B cell (primary cell): ENCODE data around the gene FIBP.

Experiments used
- CTCF ChIP-seq: fragments of 200-600 bp; IDR thresholded peaks from one replicate; pipeline ENCODE4 v1.8.0; 2022; ENCODE audit warnings: antibody characterized with exemption, mild to moderate bottlenecking
- EZH2 ChIP-seq: IDR thresholded peaks from 2 replicates; pipeline ENCODE4 v1.6.1; 2012; ENCODE audit warnings: borderline replicate concordance, low read depth, mild to moderate bottlenecking, moderate library complexity, low read length; ENCODE audit not compliant: insufficient read depth, poor library complexity, severe bottlenecking

DNA sequence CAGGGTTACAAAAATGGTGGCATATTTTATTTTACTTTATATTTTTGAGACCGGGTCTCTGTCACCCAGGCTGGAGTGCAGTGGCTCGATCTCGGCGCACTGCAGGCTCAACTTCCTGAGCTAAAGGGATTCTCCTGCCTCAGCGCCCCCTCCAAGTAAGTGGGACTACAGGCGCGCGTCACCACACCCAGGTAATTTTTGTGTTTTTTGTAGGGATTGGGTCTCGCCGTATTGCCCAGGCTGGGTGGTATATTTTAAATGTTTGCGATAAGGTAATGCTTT, 12.6 kb upstream of the FIBP start:
- TF ChIP-seq CTCF (no peak), EZH2 (no peak)
